Measurements from ENCODE around the gene GANAB. TPM values are rescaled to one million over a fixed set of nuclear protein-coding genes. Genes with fewer than 3 reads are reported as not detected.

Gene GANAB
- total and polyA plus RNA-seq, 2 of the 13 experiments (the other 11 are each of a cell fraction or from before 2014, with no cell fraction given), result 99.5 to 234 TPM

GRCh38 chr11:62671608-62672389 lies 25.4 kb upstream of the GANAB start, which contains the start of the genes LBHD1 and UQCC3 (continued):
- no peak for TF ChIP-seq ZNF414 (CRISPR knock-in tag; IDR thresholded peaks at IDR 0.05)
- TF ChIP-seq YEATS4 (CRISPR knock-in tag; IDR thresholded peaks at IDR 0.05; ENCODE audit: borderline replicate concordance), result peak; percentile 83
- no peak for TF ChIP-seq REST (IDR thresholded peaks at IDR 0.05; ENCODE audit: borderline replicate concordance in 1 of 2, low read depth in 1 of 2, low read length in 2 of 2)
- peak; percentile 16; the same call in 1 of the 2 replicates for TF ChIP-seq ZNF441 (CRISPR knock-in tag; IDR thresholded peaks at IDR 0.05; ENCODE audit: borderline replicate concordance)
- TF ChIP-seq, protein P1, sequence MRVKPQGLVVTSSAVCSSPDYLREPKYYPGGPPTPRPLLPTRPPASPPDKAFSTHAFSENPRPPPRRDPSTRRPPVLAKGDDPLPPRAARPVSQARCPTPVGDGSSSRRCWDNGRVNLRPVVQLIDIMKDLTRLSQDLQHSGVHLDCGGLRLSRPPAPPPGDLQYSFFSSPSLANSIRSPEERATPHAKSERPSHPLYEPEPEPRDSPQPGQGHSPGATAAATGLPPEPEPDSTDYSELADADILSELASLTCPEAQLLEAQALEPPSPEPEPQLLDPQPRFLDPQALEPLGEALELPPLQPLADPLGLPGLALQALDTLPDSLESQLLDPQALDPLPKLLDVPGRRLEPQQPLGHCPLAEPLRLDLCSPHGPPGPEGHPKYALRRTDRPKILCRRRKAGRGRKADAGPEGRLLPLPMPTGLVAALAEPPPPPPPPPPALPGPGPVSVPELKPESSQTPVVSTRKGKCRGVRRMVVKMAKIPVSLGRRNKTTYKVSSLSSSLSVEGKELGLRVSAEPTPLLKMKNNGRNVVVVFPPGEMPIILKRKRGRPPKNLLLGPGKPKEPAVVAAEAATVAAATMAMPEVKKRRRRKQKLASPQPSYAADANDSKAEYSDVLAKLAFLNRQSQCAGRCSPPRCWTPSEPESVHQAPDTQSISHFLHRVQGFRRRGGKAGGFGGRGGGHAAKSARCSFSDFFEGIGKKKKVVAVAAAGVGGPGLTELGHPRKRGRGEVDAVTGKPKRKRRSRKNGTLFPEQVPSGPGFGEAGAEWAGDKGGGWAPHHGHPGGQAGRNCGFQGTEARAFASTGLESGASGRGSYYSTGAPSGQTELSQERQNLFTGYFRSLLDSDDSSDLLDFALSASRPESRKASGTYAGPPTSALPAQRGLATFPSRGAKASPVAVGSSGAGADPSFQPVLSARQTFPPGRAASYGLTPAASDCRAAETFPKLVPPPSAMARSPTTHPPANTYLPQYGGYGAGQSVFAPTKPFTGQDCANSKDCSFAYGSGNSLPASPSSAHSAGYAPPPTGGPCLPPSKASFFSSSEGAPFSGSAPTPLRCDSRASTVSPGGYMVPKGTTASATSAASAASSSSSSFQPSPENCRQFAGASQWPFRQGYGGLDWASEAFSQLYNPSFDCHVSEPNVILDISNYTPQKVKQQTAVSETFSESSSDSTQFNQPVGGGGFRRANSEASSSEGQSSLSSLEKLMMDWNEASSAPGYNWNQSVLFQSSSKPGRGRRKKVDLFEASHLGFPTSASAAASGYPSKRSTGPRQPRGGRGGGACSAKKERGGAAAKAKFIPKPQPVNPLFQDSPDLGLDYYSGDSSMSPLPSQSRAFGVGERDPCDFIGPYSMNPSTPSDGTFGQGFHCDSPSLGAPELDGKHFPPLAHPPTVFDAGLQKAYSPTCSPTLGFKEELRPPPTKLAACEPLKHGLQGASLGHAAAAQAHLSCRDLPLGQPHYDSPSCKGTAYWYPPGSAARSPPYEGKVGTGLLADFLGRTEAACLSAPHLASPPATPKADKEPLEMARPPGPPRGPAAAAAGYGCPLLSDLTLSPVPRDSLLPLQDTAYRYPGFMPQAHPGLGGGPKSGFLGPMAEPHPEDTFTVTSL (CRISPR knock-in tag; IDR thresholded peaks at IDR 0.05; ENCODE audit: borderline replicate concordance), result no peak
- TF ChIP-seq, protein P2, sequence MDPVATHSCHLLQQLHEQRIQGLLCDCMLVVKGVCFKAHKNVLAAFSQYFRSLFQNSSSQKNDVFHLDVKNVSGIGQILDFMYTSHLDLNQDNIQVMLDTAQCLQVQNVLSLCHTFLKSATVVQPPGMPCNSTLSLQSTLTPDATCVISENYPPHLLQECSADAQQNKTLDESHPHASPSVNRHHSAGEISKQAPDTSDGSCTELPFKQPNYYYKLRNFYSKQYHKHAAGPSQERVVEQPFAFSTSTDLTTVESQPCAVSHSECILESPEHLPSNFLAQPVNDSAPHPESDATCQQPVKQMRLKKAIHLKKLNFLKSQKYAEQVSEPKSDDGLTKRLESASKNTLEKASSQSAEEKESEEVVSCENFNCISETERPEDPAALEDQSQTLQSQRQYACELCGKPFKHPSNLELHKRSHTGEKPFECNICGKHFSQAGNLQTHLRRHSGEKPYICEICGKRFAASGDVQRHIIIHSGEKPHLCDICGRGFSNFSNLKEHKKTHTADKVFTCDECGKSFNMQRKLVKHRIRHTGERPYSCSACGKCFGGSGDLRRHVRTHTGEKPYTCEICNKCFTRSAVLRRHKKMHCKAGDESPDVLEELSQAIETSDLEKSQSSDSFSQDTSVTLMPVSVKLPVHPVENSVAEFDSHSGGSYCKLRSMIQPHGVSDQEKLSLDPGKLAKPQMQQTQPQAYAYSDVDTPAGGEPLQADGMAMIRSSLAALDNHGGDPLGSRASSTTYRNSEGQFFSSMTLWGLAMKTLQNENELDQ (CRISPR knock-in tag; IDR thresholded peaks at IDR 0.05; ENCODE audit: borderline replicate concordance), result no peak
- TF ChIP-seq NR2F6 (IDR thresholded peaks at IDR 0.05), result no peak
- no peak for TF ChIP-seq NR2F6 (CRISPR knock-in tag; IDR thresholded peaks at IDR 0.05)
- TF ChIP-seq TBX3 (IDR thresholded peaks at IDR 0.05; ENCODE audit: borderline replicate concordance), result no peak
- TF ChIP-seq ZNF772 (CRISPR knock-in tag; IDR thresholded peaks at IDR 0.05), result peak; percentile 45
- 0 out of 2 replicates have a peak, but pooled peaks have one; percentile 44 for TF ChIP-seq RXRB (CRISPR knock-in tag; IDR thresholded peaks at IDR 0.05; ENCODE audit: borderline replicate concordance)
- TF ChIP-seq ZNF253 (CRISPR knock-in tag; IDR thresholded peaks at IDR 0.05; ENCODE audit: borderline replicate concordance), result 0 out of 2 replicates have a peak, but pooled peaks have one; percentile 5
- peak; percentile 93; the same call in 1 of the 2 replicates for TF ChIP-seq ZNF550 (CRISPR knock-in tag; IDR thresholded peaks at IDR 0.05; ENCODE audit: borderline replicate concordance)
